Stimulated activated CD8-positive, alpha-beta memory T cell treated with anti-CD3 and anti-CD28 coated beads, Interleukin-12 subunit alpha, Interleukin-12 subunit beta, amount 100 ng/mL, for 24 hours (primary cell): ENCODE results near the gene RTL3.

Experiments
- DNase-seq: peaks from one replicate; pipeline ENCODE4 v3.0.0-alpha.2; 2020; ENCODE audit errors: extremely low read depth

The RTL3 gene

GRCh38 chrX:78619834-78620233 lies 39.3 kb downstream of the RTL3 start:
- DNase-seq = no peak

- no peak for DNase-seq
Observed at GRCh38 chrX:78618987-78619386, 40.1 kb downstream of the RTL3 start.

- no peak for DNase-seq
Observed at GRCh38 chrX:78614264-78614663, 44.9 kb downstream of the RTL3 start.
